ENCODE data around the gene ATP5F1A. TPM values are rescaled to one million over a fixed set of nuclear protein-coding genes. Genes with fewer than 3 reads are reported as not detected.

The ATP5F1A gene
- total and polyA plus RNA-seq, 12 donors = 194 to 1,012 (median 671) TPM

DNA sequence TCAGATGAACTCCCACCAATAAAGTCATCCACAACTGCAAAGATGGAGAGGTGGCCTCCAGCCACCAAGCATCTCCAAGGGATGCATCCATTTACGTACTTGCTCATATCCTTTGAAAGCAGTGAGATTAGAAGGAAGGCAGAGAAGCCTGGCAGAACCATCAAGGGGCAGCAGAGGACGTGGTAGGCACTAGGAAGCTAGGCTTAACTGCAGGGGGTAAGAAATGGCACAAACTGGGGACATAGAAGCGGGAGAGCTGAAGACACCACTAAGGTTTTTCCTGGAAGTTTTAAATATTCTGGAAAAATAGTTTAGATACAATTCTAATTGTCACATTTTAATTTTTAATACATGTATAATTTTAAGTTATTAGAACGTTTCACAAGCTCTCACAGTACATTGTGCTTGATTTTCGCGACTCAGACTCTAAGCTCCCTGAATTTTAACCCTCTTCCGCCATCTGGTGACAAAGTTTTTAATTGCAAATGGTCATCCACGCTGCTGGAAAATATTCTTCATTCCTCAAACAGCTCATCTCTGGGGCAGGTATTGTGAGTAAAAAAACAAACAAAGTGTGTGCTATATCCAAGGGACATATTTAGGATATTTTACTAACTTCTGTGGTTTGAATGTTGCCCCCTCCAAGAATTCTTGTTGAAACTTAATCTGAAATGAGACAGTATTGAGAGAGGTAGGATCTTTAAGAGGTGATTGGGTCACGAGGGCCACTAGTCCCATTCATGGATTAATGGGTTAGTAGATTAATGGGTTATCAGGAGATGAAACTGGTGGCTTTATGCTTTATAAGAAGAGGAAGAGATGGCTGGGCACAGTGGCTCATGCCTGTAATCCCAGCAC lies 24.4 kb downstream of the ATP5F1A start:
- H3K27me3 ChIP-seq = no peaks in the 10 kb centered on the region
- peak; percentile 34 to 73 (median 69) for DNase-seq

GRCh38 chr18:46072959-46073358 lies 25.1 kb downstream of the ATP5F1A start:
- intact Hi-C loops (cut with DNase I) = loop anchor here (5.0 to 10.0 kb wide), 3 partner anchors 96 to 408 kb away; no protein-coding TSS in a partner anchor
- 60 to 74% (median 64%) methylated on average over 3 of the region's 3 CpGs for WGBS, 4 donors
- H3K4me1 ChIP-seq (replicated peaks in 1 of 2) = peaks cover 8 to 15% of the 10 kb centered on the region in 2 donors
- no peak for DNase-seq
- H3K27ac ChIP-seq = no peak overlapping the region
- no peaks in the 10 kb centered on the region for H3K27me3 ChIP-seq
- no peaks in the 10 kb centered on the region for H3K36me3 ChIP-seq (replicated peaks in 1 of 2)
- no peak overlapping the region for H3K4me3 ChIP-seq
- TF ChIP-seq POLR2A (IDR thresholded peaks at IDR 0.05) (no peak), CTCF (IDR thresholded peaks at IDR 0.05) (no peak)
- H3K9me3 ChIP-seq (replicated peaks in 1 of 3) = no peaks in the 10 kb centered on the region

More for the DNA sequence above, 24.4 kb downstream of the ATP5F1A start:
- Histone ChIP-seq H3K9me3 (replicated peaks in 1 of 3) (no peaks in the 10 kb centered on the region), H3K4me1 (replicated peaks in 1 of 2) (peaks cover 8 to 15% of the 10 kb centered on the region in 2 donors), H3K4me3 (no peak overlapping the region), H3K27ac (no peak overlapping the region), H3K36me3 (replicated peaks in 1 of 2) (peaks cover 0 to 7% of the 10 kb centered on the region in 2 donors)
- TF ChIP-seq CTCF (IDR thresholded peaks at IDR 0.05) (peak; percentile 58 to 76 (median 72)), POLR2A (IDR thresholded peaks at IDR 0.05) (no peak)
- intact Hi-C loops (cut with DNase I) = loop anchor here (5.0 to 10.0 kb wide), 3 partner anchors 96 to 409 kb away; no protein-coding TSS in a partner anchor
- 20 to 26% (median 24%) methylated on average over 9 of the region's 9 CpGs for WGBS, 4 donors

- no peaks in the 10 kb centered on the region for H3K36me3 ChIP-seq (replicated peaks in 1 of 2)
- TF ChIP-seq CTCF (IDR thresholded peaks at IDR 0.05) (no peak), POLR2A (IDR thresholded peaks at IDR 0.05) (no peak)
- H3K27me3 ChIP-seq = no peaks in the 10 kb centered on the region
- peaks cover 8 to 15% of the 10 kb centered on the region in 2 donors for H3K4me1 ChIP-seq (replicated peaks in 1 of 2)
- 20 to 57% (median 25%) methylated on average over 5 to 25 of the region's 25 CpGs for WGBS, 4 donors
- no peaks in the 10 kb centered on the region for H3K9me3 ChIP-seq (replicated peaks in 1 of 3)
- DNase-seq = no peak
- peak overlapping the region in 3 of 4 donors; percentile 51 to 60 (median 60) for H3K4me3 ChIP-seq
- H3K27ac ChIP-seq = no peak overlapping the region
- intact Hi-C loops (cut with DNase I) = loop anchor here (5.0 to 10.0 kb wide), 3 partner anchors 95 to 408 kb away; no protein-coding TSS in a partner anchor
Observed at GRCh38 chr18:46072376-46072867, 25.7 kb downstream of the ATP5F1A start.

DNA sequence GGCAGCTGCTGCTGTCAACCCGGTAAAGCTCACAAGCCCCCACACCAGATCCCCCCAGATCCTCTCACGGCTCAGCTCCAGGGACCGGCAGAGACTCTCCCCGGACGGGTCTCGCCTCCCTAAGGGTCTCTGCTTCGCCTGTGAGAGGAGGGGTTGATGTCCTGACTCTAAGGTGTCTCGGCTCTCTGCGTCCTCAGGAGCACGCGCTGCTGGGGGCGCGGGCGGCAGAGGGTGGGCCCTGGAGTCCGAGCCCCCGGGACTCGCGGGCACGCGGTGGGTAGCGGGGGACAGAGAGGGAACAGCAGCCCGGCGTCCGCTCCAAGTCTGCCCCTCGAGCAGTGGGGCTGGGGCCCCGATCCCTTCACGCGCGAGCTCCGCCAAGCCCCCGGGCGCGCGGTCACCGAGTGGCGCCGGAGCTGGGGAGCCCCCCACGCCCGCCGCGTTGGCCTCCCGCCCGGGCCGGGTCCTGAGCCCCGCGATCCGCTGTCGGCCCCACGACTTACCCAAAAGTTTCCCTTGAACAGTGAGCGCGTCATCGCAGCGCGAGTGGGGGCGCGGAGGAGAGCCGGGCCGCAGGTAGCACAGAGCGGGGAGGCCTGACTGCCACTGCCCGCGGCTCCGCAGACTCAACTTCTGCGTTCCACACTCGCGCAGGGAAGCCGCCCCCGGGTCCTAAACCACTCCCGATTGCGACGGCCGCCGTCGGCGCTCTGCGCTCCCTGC lies 26.3 kb downstream of the ATP5F1A start, which contains the start of gene PSTPIP2:
Gene PSTPIP2 (minus strand): TSS at position 608 of the 723 bp plus-strand sequence. CDS start 72 bp downstream, at position 536.
- Histone ChIP-seq H3K9me3 (replicated peaks in 1 of 3) (no peaks in the 10 kb centered on the region), H3K27me3 (no peaks in the 10 kb centered on the region), H3K4me3 (peak within 1 kb of the TSS in 3 of 4 donors; percentile 51 to 60 (median 60)), H3K4me1 (replicated peaks in 1 of 2) (peaks cover 8 to 15% of the 10 kb centered on the region in 2 donors), H3K36me3 (replicated peaks in 1 of 2) (no peaks in the 10 kb centered on the region), H3K27ac (peak within 1 kb of the TSS in 1 of 5 donors; percentile 35)
- TF ChIP-seq POLR2A (IDR thresholded peaks at IDR 0.05) = peak in 1 of 2 donors; percentile 59
- peak in 1 of 6 experiments; percentile 1 for TF ChIP-seq CTCF (IDR thresholded peaks at IDR 0.05)
- peak; percentile 66 to 81 (median 74) for DNase-seq
- 0 to 1% (median 0%) methylated on average over 6 to 75 of the region's 75 CpGs for WGBS, 4 donors
- intact Hi-C loops (cut with DNase I) = loop anchor here (5.0 to 10.0 kb wide), 3 partner anchors 95 to 407 kb away; no protein-coding TSS in a partner anchor

All from adrenal gland (tissue), 12 donors.